NB4 (cell line): ENCODE data around the gene L1CAM.

Experiments used
- DNase-seq: peaks from one replicate; pipeline ENCODE4 v3.0.0; 2010; ENCODE audit warnings: low read depth
- H3K4me3 ChIP-seq: one replicate; pipeline ENCODE4 v1.5.1; 2011; ENCODE audit warnings: mild to moderate bottlenecking, low read depth, low read length, moderate library complexity
- MAX ChIP-seq: IDR thresholded peaks from 2 replicates; pipeline ENCODE4 v1.6.1; 2011; ENCODE audit warnings: low read depth, low read length
- MYC ChIP-seq: IDR thresholded peaks from 2 replicates; pipeline ENCODE4 v1.6.1; 2011; ENCODE audit warnings: low read depth, low read length
- POLR2A ChIP-seq: IDR thresholded peaks from 2 replicates; pipeline ENCODE4 v1.6.1; 2011; ENCODE audit warnings: mild to moderate bottlenecking; ENCODE audit not compliant: insufficient read length; ENCODE audit errors: extremely low read depth
- TF ChIP-seq, protein P1 (sequence below): IDR thresholded peaks from one replicate; pipeline ENCODE4 v1.5.1; 2012; ENCODE audit warnings: low read depth, low read length

L1CAM gene

GRCh38 chrX:153827016-153827415 lies 59.0 kb downstream of the L1CAM start:
- no peak for DNase-seq
- TF ChIP-seq, protein P1, sequence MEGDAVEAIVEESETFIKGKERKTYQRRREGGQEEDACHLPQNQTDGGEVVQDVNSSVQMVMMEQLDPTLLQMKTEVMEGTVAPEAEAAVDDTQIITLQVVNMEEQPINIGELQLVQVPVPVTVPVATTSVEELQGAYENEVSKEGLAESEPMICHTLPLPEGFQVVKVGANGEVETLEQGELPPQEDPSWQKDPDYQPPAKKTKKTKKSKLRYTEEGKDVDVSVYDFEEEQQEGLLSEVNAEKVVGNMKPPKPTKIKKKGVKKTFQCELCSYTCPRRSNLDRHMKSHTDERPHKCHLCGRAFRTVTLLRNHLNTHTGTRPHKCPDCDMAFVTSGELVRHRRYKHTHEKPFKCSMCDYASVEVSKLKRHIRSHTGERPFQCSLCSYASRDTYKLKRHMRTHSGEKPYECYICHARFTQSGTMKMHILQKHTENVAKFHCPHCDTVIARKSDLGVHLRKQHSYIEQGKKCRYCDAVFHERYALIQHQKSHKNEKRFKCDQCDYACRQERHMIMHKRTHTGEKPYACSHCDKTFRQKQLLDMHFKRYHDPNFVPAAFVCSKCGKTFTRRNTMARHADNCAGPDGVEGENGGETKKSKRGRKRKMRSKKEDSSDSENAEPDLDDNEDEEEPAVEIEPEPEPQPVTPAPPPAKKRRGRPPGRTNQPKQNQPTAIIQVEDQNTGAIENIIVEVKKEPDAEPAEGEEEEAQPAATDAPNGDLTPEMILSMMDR: no peak
- no peak for TF ChIP-seq MAX
- no peak for TF ChIP-seq MYC
- TF ChIP-seq POLR2A: no peak
- no peak overlapping the region for H3K4me3 ChIP-seq

GRCh38 chrX:153825042-153825441 lies 60.9 kb downstream of the L1CAM start:
- H3K4me3 ChIP-seq: no peak overlapping the region
- TF ChIP-seq POLR2A: no peak
- TF ChIP-seq MAX: no peak
- TF ChIP-seq MYC: no peak
- TF ChIP-seq, protein P1: no peak

DNA sequence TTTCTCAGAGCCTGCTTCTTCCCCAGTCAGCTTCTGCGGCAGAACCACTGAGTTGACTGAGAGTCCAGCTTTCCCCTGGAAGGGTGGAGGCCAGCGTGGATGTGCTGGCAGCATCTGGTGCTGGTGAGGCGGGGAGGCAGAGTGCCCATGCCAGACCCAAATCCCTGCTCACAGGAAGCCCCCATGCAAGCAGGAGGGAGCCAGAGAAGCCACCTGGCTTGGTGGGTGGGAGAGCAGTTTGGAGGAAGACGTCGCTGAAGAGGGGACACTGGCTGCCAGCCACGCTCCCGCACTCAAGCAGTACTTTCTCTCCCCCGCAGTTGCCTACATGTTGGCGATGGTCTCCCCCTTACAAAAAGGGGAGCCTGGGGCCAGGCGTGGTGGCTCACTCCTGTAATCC lies 61.6 kb downstream of the L1CAM start:
- DNase-seq: no peak
- TF ChIP-seq MAX: no peak
- no peak for TF ChIP-seq POLR2A
- TF ChIP-seq MYC: no peak
- TF ChIP-seq, protein P1: no peak
- H3K4me3 ChIP-seq: no peak overlapping the region

More at GRCh38 chrX:153825042-153825441, 60.9 kb downstream of the L1CAM start:
- DNase-seq: no peak

DNA sequence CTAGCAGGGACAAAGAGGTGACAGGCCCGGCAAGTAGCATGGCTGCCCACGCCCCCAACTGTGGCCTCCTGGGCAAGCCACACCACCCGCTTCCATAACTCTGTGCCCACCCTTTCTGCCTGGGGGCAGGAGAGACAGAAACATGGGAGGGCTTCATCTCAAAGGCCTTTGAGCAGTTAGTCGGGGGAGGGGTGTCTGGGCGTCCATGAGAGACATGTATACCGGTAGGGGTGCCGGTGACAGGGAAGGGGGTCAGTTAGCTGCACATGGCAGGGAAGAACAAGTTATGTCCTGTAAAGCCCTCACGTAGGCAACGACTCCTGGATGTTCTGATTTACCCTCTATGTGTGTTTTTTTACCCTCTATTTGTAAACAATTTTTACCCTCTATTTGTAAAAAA lies 64.9 kb downstream of the L1CAM start:
- H3K4me3 ChIP-seq: no peak overlapping the region
- TF ChIP-seq MYC (no peak), MAX (no peak), POLR2A (no peak)
- TF ChIP-seq, protein P1: no peak
- DNase-seq: no peak

DNA sequence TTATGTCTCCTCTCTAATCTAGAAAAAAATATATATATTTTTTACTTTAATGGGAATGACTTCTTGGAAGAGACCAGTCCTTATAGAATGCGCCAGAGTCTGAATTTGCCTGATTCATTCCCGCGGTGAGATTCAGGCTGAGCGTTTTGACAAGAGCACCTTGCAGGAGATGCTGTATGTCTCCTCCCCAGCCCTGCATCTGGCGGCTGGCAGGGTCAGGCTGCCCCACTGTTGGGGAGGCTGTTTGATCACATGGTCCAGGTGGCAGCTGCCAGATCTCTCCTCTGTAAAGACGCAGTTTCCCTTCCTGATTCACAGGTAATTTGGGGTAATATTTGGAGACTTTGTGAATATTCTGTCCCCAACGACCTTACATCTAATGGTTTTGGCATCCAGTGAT lies 65.4 kb downstream of the L1CAM start:
- no peak for DNase-seq
- H3K4me3 ChIP-seq: no peak overlapping the region
- TF ChIP-seq MYC (no peak), MAX (no peak)

DNA sequence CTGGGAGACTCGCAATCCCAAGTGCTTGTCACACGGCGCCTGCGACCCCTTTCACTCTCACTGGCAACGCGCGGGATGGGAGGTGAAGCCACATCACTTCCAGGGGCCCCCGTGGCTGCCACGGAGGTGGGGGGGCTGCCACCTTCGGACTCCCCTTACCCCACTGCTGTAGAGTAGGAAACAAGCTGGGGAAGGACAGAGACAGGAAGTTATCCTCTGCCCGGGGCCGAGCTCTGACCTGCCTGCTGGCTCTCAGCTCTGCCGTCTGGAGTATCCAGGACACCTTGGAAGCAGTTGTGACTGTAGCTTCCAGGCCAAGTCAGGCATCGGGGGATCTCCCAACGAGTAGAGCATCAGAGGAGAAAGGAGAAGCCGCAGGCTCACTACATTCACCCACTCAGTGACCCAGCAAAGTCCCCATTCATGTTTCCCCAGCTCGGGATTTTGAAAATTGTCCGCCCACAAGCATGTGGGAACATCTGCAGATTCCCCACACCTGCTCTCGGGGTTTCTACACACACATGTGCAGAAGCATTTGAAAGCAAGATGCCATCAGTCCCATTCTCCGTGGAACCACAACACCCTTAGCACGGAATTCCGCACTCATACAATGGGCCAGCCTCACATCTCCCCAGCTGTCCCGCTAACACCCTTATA lies 66.5 kb downstream of the L1CAM start:
- no peak for DNase-seq

More for the DNA sequence above, 66.5 kb downstream of the L1CAM start:
- peak overlapping the region; percentile 16 for H3K4me3 ChIP-seq
- no peak for TF ChIP-seq MAX
- TF ChIP-seq MYC: no peak
- no peak for TF ChIP-seq POLR2A
- TF ChIP-seq, protein P1: no peak
